GM12865 (cell line): ENCODE data around the gene CDK3.
"Not testable (repeated sequence)": the region's sequence is repeated elsewhere in the genome, so short reads cannot be mapped to it uniquely, and the experiment has no call there.

Experiments
- DNase-seq: peaks from one replicate; pipeline ENCODE4 v3.0.0; 2010; ENCODE audit warnings: low read depth
- H3K4me3 ChIP-seq: 2 replicates; pipeline ENCODE4 v1.5.1; 2011; ENCODE audit warnings: mild to moderate bottlenecking, low read depth, low read length, control low read depth
- TF ChIP-seq, protein P1 (sequence below): IDR thresholded peaks from 2 replicates; pipeline ENCODE4 v1.5.1; 2011; ENCODE audit warnings: low read length, control low read depth, low read depth, inconsistent platforms; ENCODE audit not compliant: insufficient read depth; ENCODE audit errors: missing control alignments

Gene CDK3

DNA sequence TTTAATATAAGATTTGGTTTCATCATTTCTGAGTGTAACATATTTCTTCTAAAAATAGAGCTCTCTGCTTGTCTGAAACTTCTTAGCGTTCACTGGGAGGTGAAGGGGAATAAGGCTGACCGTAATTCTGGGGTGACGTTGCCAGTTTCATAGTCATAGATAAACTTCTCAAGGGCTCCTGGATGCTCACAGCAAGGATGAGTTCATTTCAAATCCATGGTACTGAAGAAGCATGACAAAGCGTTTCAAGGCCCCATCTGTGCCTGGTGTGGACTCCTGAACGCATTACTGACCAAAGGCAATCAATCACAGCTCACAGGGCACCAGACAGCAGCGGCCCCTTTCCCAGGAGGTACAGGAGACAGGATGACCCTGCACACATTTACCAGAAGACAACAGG lies 38.5 kb downstream of the CDK3 start:
- DNase-seq = no peak
- no peak overlapping the region for H3K4me3 ChIP-seq
- TF ChIP-seq, protein P1, sequence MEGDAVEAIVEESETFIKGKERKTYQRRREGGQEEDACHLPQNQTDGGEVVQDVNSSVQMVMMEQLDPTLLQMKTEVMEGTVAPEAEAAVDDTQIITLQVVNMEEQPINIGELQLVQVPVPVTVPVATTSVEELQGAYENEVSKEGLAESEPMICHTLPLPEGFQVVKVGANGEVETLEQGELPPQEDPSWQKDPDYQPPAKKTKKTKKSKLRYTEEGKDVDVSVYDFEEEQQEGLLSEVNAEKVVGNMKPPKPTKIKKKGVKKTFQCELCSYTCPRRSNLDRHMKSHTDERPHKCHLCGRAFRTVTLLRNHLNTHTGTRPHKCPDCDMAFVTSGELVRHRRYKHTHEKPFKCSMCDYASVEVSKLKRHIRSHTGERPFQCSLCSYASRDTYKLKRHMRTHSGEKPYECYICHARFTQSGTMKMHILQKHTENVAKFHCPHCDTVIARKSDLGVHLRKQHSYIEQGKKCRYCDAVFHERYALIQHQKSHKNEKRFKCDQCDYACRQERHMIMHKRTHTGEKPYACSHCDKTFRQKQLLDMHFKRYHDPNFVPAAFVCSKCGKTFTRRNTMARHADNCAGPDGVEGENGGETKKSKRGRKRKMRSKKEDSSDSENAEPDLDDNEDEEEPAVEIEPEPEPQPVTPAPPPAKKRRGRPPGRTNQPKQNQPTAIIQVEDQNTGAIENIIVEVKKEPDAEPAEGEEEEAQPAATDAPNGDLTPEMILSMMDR = no peak

DNA sequence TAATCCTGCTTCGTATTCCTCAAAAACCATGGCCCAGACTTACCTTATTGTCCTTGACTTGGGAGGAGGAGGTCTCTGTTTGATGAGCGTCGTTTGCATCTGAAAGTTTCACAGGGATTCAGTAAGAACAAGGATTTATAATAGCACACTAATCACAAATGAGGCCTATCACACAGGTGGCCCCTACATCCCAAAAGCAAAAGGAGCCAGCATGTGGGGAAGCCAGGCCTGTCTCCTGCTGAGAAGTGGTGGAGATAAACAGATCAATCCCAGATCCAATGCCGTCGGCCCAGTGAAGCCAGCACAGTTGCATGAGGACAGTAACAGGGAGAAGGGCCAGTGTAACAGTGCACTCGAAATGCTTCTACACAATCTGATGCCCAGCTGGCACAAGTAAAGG lies 39.7 kb downstream of the CDK3 start:
- TF ChIP-seq, protein P1 = no peak
- no peak for DNase-seq
- H3K4me3 ChIP-seq = no peak overlapping the region

DNA sequence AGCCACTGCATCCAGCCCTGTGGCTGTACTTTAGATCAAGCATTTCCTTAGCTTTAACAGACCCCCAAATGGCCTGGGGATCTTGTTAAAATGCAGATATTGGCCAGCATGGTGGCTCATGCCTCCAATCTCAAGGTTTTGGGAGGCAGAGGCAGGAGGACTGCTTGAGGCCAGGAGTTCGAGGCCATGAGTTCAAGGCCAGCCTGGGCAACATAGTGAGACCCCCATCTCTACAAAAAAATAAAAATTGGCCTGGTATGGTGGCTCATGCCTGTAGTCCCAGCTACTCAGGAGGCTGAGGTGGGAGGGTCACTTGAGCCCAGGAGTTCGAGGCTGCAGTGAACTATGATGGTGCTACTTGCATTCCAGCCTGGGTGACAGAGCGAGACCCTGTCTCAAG lies 42.2 kb downstream of the CDK3 start:
- not testable (repeated sequence) for H3K4me3 ChIP-seq, DNase-seq

DNA sequence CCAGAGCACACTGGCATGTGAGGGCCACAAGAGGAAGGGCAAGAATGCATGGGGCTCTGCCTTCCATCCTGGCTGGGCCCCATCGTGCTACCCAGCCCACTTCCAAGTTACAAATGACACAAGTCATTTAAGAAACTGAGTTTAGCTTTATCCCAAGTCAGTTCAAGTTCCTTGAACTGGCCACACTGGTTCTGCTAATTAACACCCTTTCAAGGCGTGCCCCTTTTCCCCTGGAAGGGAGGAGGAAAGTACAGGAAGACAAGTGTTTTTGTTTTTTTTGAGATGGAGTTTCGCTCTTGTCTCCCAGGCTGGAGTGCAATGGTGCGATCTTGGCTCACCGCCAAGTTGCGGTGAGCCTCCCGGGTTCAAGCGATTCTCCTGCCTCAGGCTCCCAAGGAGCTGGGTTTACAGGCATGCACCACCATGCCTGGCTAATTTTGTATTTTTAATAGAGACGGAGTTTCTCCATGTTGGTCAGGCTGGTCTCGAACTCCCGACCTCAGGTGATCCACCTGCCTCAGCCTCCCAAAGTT lies 43.9 kb downstream of the CDK3 start:
- H3K4me3 ChIP-seq, DNase-seq: not testable (repeated sequence)

DNA sequence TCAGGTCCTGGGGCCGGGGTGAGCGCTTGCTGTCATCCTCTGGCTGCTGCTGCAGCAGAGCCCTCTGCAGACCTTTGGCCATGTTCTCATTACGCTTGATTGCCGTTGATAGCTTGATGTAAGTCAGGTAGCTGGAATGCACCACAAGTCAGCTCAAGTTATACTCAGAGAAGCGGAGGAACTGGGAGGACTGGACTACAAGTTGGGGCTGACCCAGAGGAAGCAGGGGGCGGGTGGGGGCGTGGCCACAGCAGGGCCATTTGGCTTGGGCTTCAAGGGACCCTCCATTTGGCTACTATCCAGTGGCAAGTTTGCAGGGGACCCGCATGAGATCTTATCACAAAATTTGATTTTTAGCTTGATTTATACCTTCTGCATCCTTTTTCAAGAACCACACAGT lies 45.4 kb downstream of the CDK3 start:
- H3K4me3 ChIP-seq = no peak overlapping the region
- DNase-seq = no peak
- TF ChIP-seq, protein P1 = no peak

DNA sequence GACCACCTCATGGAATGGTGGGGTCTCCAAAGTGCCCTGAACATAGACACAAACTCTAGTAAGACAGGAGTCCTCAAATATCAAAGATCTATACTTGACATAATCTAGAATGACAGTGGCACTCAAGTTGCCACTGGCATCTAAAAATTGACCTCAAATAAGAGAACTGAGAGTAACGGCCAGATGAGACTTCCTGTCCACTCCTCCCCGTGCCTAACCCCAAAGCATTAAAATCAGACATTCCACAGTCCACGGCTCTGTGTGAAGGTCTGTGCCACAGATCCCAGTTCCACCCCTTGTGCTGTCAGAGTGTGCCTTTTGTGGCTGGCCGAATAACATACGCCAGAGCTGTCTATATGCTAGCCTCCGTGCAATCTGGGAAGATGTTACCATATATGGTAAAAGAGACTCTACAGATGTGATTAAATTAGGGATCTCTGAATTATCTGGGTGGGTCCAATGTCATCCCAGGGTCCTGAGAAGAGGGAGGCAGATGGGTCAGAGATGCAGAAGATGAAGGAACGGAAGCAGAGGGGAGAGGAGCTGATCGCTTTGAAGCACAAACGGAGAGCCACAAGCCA lies 47.5 kb downstream of the CDK3 start:
- DNase-seq = peak; percentile 65
- no peak overlapping the region for H3K4me3 ChIP-seq
- TF ChIP-seq, protein P1 = no peak

DNA sequence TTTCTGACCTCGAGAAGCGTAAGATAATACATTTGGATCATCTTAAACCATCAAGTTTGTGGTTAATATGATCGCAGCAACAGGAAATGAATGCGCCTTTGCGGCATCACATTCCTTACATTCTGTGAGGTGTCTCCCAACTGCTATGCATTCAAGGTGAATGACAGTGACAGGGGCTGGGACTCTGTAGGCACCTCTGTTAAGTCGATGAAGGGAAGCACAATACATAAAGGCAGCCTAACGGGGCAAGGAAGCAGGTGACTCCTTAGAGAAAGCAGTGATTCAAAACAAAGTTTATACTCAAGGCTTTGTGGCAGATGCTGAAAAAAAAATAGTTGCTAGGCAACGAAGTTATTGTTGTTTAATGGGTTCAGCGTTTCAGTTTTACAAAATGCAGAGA lies 48.1 kb downstream of the CDK3 start:
- DNase-seq = no peak

DNA sequence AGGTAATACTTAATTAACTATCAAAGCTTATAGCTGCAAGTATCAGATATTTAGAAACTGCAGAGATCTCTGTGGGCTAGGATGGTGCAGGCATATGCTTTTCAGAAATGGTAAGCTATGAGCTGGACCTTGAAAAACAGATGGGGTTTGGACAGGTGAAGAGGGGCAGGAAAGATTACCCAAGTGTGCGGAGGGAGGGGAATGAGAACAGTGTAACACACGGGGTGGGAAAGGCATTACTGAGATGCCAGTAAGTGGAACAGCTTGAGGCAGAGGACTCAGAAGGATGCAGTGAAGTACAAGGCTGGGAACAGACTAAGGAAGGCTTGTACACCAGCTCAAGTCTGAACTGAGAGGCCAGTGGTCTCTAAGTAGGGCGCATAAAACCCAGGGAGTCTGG lies 48.6 kb downstream of the CDK3 start:
- DNase-seq = no peak
- H3K4me3 ChIP-seq = no peak overlapping the region
- TF ChIP-seq, protein P1 = no peak

More for the DNA sequence above, 48.1 kb downstream of the CDK3 start:
- TF ChIP-seq, protein P1 = no peak
- no peak overlapping the region for H3K4me3 ChIP-seq
